ENCODE data around the gene MOSMO.

DNA sequence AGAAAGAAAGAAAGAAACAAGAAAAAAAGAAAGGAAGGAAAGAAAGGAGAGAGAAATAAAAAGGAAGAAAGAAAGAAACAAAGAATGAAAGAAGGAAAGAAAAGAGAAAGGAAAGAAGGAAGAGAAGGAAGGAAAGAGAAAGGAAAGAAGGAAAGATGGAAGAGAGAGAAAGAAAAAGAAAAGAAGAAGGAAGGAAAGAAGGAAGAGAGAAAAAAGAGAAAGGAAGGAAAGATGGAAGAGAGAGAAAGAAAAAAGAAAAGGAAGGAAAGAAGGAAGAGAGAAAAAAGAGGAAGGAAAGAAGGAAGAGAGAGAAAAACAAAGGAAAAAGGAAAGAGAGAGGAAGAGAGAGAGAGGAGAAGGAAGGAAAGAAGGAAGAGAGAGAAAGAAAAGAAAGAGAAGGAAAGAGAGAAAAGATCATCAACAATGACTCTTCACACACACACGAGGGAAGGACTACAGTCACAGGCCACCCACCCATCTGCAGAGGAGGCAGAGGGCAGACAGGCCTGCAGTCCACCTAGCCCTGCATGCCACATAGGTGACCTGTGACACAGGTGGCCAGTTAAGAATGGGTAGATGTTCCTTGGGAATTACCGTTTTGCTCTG lies 108.3 kb downstream of the MOSMO start:
- TF ChIP-seq CTCF (IDR thresholded peaks at IDR 0.05), result no peak
- TF ChIP-seq POLR2A (IDR thresholded peaks at IDR 0.05), result no peak

All from heart left ventricle (tissue), 13 donors.